Measurements from ENCODE around the gene ZNF429. TPM values are rescaled to one million over a fixed set of nuclear protein-coding genes. Genes with fewer than 3 reads are reported as not detected.

The ZNF429 gene
- total and polyA plus RNA-seq, 9 donors: 11.9 to 15.6 (median 13.1) TPM

- no peaks in the 10 kb centered on the region for H3K36me3 ChIP-seq (ENCODE audit: control insufficient read depth, insufficient read depth, low read length)
- H3K27ac ChIP-seq (ENCODE audit: low read length): no peak overlapping the region
- H3K9me3 ChIP-seq (replicated peaks; ENCODE audit: control insufficient read depth, low read depth, low read length): peaks cover 2% of the 10 kb centered on the region
- peak; percentile 27 for DNase-seq
- WGBS (ENCODE audit: insufficient coverage): 67% methylated on average over 17 of the region's 18 CpGs
- no peaks in the 10 kb centered on the region for H3K4me1 ChIP-seq (ENCODE audit: control insufficient read depth, insufficient read depth, low read length)
- H3K4me3 ChIP-seq (ENCODE audit: low read length): no peak overlapping the region
- H3K27me3 ChIP-seq (ENCODE audit: control insufficient read depth, insufficient read depth, low read length): no peaks in the 10 kb centered on the region
These were observed 22.5 kb upstream of the ZNF429 start for GRCh38 chr19:21482863-21483276.

- Histone ChIP-seq H3K4me3 (ENCODE audit: low read length) (no peak overlapping the region), H3K27ac (ENCODE audit: low read length) (no peak overlapping the region), H3K36me3 (ENCODE audit: control insufficient read depth, insufficient read depth, low read length) (no peaks in the 10 kb centered on the region), H3K9me3 (replicated peaks; ENCODE audit: control insufficient read depth, low read depth, low read length) (peaks cover 2% of the 10 kb centered on the region), H3K27me3 (ENCODE audit: control insufficient read depth, insufficient read depth, low read length) (no peaks in the 10 kb centered on the region), H3K4me1 (ENCODE audit: control insufficient read depth, insufficient read depth, low read length) (no peaks in the 10 kb centered on the region)
- DNase-seq: peak; percentile 12
- WGBS (ENCODE audit: insufficient coverage): 81% methylated on average over 34 of the region's 43 CpGs
These were observed 21.7 kb upstream of the ZNF429 start for GRCh38 chr19:21483589-21484170.

GRCh38 chr19:21484631-21485030 lies 20.8 kb upstream of the ZNF429 start:
- no peak overlapping the region for H3K4me3 ChIP-seq (ENCODE audit: low read length)
- no peaks in the 10 kb centered on the region for H3K27me3 ChIP-seq (ENCODE audit: control insufficient read depth, insufficient read depth, low read length)
- H3K9me3 ChIP-seq (replicated peaks; ENCODE audit: control insufficient read depth, low read depth, low read length): peaks cover 2% of the 10 kb centered on the region
- no peaks in the 10 kb centered on the region for H3K4me1 ChIP-seq (ENCODE audit: control insufficient read depth, insufficient read depth, low read length)
- no peaks in the 10 kb centered on the region for H3K36me3 ChIP-seq (ENCODE audit: control insufficient read depth, insufficient read depth, low read length)
- no peak overlapping the region for H3K27ac ChIP-seq (ENCODE audit: low read length)
- DNase-seq: no peak
- WGBS (ENCODE audit: insufficient coverage): 80% methylated on average over 1 of the region's 5 CpGs

- H3K4me1 ChIP-seq (ENCODE audit: control insufficient read depth, insufficient read depth, low read length): no peaks in the 10 kb centered on the region
- H3K9me3 ChIP-seq (replicated peaks; ENCODE audit: control insufficient read depth, low read depth, low read length): peaks cover 2% of the 10 kb centered on the region
- no peak overlapping the region for H3K27ac ChIP-seq (ENCODE audit: low read length)
- H3K27me3 ChIP-seq (ENCODE audit: control insufficient read depth, insufficient read depth, low read length): no peaks in the 10 kb centered on the region
- H3K36me3 ChIP-seq (ENCODE audit: control insufficient read depth, insufficient read depth, low read length): no peaks in the 10 kb centered on the region
- no peak overlapping the region for H3K4me3 ChIP-seq (ENCODE audit: low read length)
- no peak for DNase-seq
These were observed 19.5 kb upstream of the ZNF429 start for GRCh38 chr19:21485926-21486325.

GRCh38 chr19:21487969-21488368 lies 17.4 kb upstream of the ZNF429 start:
- no peak for DNase-seq
- H3K4me3 ChIP-seq (ENCODE audit: low read length): no peak overlapping the region
- no peaks in the 10 kb centered on the region for H3K4me1 ChIP-seq (ENCODE audit: control insufficient read depth, insufficient read depth, low read length)
- H3K36me3 ChIP-seq (ENCODE audit: control insufficient read depth, insufficient read depth, low read length): no peaks in the 10 kb centered on the region
- H3K27ac ChIP-seq (ENCODE audit: low read length): no peak overlapping the region
- 100% methylated on average over 1 of the region's 1 CpG for WGBS (ENCODE audit: insufficient coverage)
- peaks cover 2% of the 10 kb centered on the region for H3K9me3 ChIP-seq (replicated peaks; ENCODE audit: control insufficient read depth, low read depth, low read length)
- no peaks in the 10 kb centered on the region for H3K27me3 ChIP-seq (ENCODE audit: control insufficient read depth, insufficient read depth, low read length)

- Histone ChIP-seq H3K36me3 (ENCODE audit: control insufficient read depth, insufficient read depth, low read length) (no peaks in the 10 kb centered on the region), H3K27me3 (ENCODE audit: control insufficient read depth, insufficient read depth, low read length) (no peaks in the 10 kb centered on the region), H3K4me1 (ENCODE audit: control insufficient read depth, insufficient read depth, low read length) (no peaks in the 10 kb centered on the region), H3K4me3 (ENCODE audit: low read length) (no peak overlapping the region), H3K9me3 (replicated peaks; ENCODE audit: control insufficient read depth, low read depth, low read length) (no peaks in the 10 kb centered on the region), H3K27ac (ENCODE audit: low read length) (no peak overlapping the region)
- DNase-seq: no peak
- 50% methylated on average over 2 of the region's 4 CpGs for WGBS (ENCODE audit: insufficient coverage)
These were observed 14.3 kb upstream of the ZNF429 start for GRCh38 chr19:21491146-21491545.

GRCh38 chr19:21492947-21493906 lies 12.2 kb upstream of the ZNF429 start:
- Histone ChIP-seq H3K4me1 (ENCODE audit: control insufficient read depth, insufficient read depth, low read length) (no peaks in the 10 kb centered on the region), H3K27ac (ENCODE audit: low read length) (no peak overlapping the region), H3K4me3 (ENCODE audit: low read length) (no peak overlapping the region), H3K36me3 (ENCODE audit: control insufficient read depth, insufficient read depth, low read length) (no peaks in the 10 kb centered on the region), H3K27me3 (ENCODE audit: control insufficient read depth, insufficient read depth, low read length) (no peaks in the 10 kb centered on the region), H3K9me3 (replicated peaks; ENCODE audit: control insufficient read depth, low read depth, low read length) (no peaks in the 10 kb centered on the region)
- WGBS (ENCODE audit: insufficient coverage): 91% methylated on average over 6 of the region's 9 CpGs
- no peak for DNase-seq

- no peaks in the 10 kb centered on the region for H3K36me3 ChIP-seq (ENCODE audit: control insufficient read depth, insufficient read depth, low read length)
- H3K27ac ChIP-seq (ENCODE audit: low read length): no peak overlapping the region
- WGBS (ENCODE audit: insufficient coverage): 70% methylated on average over 1 of the region's 4 CpGs
- H3K4me3 ChIP-seq (ENCODE audit: low read length): no peak overlapping the region
- H3K4me1 ChIP-seq (ENCODE audit: control insufficient read depth, insufficient read depth, low read length): no peaks in the 10 kb centered on the region
- H3K9me3 ChIP-seq (replicated peaks; ENCODE audit: control insufficient read depth, low read depth, low read length): no peaks in the 10 kb centered on the region
- DNase-seq: no peak
- no peaks in the 10 kb centered on the region for H3K27me3 ChIP-seq (ENCODE audit: control insufficient read depth, insufficient read depth, low read length)
These were observed 8.5 kb upstream of the ZNF429 start for GRCh38 chr19:21496876-21497275.

- no peaks in the 10 kb centered on the region for H3K27me3 ChIP-seq (ENCODE audit: control insufficient read depth, insufficient read depth, low read length)
- no CpG with 5 or more reads among the region's 2 CpGs for whole genome bisulfite sequencing (ENCODE audit: insufficient coverage)
- no peak overlapping the region for H3K4me3 ChIP-seq (ENCODE audit: low read length)
- no peaks in the 10 kb centered on the region for H3K4me1 ChIP-seq (ENCODE audit: control insufficient read depth, insufficient read depth, low read length)
- H3K36me3 ChIP-seq (ENCODE audit: control insufficient read depth, insufficient read depth, low read length): no peaks in the 10 kb centered on the region
- DNase-seq: no peak
- no peaks in the 10 kb centered on the region for H3K9me3 ChIP-seq (replicated peaks; ENCODE audit: control insufficient read depth, low read depth, low read length)
- H3K27ac ChIP-seq (ENCODE audit: low read length): no peak overlapping the region
These were observed 6.8 kb upstream of the ZNF429 start for GRCh38 chr19:21498651-21499050.

GRCh38 chr19:21508198-21508597 lies 2.8 kb downstream of the ZNF429 start:
- DNase-seq: no peak
- 96% methylated on average over 2 of the region's 5 CpGs for WGBS (ENCODE audit: insufficient coverage)
- no peak overlapping the region for H3K27ac ChIP-seq (ENCODE audit: low read length)
- H3K27me3 ChIP-seq (ENCODE audit: control insufficient read depth, insufficient read depth, low read length): no peaks in the 10 kb centered on the region
- H3K9me3 ChIP-seq (replicated peaks; ENCODE audit: control insufficient read depth, low read depth, low read length): peaks cover 10% of the 10 kb centered on the region
- no peak overlapping the region for H3K4me3 ChIP-seq (ENCODE audit: low read length)
- peaks cover 6% of the 10 kb centered on the region for H3K36me3 ChIP-seq (ENCODE audit: control insufficient read depth, insufficient read depth, low read length)
- H3K4me1 ChIP-seq (ENCODE audit: control insufficient read depth, insufficient read depth, low read length): peaks cover 2% of the 10 kb centered on the region
